ENCODE measurements around the gene KCNMB4.

KCNMB4 gene

DNA sequence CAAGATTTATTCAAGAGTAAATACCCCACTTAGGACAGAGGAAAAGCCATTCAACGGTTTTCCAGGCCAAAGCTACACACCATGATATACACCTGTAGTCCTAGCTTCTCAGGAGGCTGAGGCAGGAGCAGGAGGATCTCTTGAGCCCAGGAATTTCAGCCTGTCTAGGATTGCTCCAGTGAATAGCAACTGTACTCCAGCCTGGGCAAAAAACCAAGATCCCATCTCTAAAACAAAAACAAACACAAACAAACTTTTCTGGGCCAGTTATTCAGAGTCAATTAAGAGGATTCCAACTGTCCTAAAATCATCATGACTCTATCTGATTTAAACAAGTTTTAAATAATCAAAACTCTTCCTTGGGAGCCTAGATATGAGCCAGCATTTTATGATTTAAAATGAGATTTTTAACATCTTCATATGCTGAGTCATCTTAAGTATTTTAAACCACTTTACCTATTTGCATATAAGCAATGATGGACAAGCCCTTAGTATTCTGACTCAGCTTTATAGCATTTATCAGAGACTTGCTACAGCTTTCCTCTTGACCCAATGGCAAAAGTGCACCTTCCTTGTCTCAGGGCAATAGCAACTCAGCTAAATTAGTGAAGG, 77.1 kb downstream of the KCNMB4 start:
- no peak for DNase-seq (ENCODE audit: low spot score)

DNA sequence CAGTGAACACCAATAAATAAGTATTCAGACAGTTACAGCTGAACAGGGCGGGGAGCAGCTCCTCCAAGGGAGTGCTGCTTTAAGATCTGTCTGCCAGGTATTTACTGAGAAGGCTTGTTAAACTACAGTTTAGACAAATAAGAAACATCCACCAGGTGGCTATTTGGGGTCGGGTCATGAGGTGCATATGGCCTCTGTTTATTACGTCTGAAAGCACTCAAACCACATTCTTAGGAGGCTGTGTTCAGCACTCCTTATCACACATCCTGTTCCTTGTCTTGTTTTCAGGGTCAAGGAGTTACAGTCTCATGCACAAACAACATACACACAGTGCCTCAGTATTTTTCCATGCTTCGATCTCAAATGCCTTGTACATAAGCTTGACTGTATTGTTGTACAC, 78.8 kb downstream of the KCNMB4 start:
- no peak for DNase-seq (ENCODE audit: low spot score)

DNA sequence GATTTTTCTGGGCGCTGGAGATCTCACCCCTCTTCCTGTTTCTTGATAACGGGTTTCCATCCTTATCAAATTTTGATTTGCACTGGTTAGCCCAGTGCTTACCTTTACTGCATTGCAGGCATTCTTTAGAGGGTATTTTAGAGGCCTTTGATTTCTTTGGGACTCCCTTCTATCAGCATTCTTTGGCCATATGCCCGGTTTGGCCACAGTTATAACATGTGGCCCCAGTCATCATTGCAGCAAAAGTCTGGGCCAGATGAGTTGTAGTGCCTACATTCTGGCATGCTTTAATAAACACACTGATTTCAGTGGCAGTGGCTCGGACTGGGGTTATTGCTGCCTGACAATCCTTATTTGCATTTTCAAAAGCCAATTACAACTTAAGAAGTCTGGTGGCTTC, 82.3 kb downstream of the KCNMB4 start:
- DNase-seq (ENCODE audit: low spot score), result no peak

DNA sequence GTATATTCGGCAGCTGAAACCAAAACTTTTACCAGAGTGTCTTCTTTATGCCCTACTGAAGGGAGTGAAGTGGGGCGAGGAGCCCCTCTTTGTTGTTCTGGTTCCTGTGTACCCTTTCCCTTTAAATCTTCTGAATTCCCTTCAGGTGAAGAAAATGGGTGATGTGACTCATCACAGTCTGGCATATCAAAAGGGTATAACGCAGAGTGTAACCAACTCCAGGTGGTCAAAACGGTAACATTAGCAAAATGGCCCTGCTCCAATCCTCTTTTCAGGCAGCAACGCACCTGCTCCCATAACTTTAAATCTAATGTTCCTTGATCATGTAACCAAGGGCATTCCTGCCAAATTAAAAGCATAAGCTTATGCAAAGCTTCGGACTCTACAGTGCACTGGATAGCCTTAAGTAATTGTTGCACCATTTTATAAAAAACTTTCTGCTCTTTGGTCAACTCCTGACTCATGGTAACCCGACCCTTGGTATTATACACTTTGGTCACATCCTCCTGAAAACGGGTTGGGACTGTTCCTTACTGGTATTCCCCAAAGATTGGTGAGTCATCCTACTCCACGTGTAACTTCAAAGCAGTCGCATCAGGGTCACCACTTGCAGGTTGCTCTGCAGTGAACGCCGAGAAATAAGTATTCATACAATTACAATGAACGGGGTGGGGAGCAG, 83.1 kb downstream of the KCNMB4 start:
- no peak for DNase-seq (ENCODE audit: low spot score)

DNA sequence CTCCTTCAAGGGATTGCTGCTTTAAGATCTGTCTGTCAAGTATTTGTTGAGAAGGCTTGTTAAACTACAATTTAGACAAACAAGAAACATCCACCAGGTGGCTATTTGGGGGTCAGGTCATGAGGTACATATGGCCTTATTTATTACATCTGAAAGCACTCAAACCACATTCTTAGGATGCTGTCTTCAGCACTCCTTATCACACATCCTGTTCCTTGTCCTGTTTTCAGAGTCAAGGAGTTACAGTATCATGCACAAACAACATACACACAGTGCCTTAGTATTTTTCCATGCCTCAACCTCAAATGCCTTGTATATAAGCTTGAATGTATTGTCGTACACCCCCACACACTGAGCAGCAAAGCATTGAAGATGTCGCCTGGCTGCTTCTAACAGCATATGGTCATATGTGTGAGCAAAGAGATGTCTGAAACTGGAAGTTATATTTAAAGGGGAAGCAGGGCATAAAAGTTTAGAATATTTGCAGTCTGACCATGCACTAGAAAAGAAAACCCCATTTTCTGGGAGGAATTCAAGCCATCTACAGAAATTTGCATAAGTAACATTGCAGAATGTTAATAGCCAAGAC, 83.8 kb downstream of the KCNMB4 start:
- no peak for DNase-seq (ENCODE audit: low spot score)

DNA sequence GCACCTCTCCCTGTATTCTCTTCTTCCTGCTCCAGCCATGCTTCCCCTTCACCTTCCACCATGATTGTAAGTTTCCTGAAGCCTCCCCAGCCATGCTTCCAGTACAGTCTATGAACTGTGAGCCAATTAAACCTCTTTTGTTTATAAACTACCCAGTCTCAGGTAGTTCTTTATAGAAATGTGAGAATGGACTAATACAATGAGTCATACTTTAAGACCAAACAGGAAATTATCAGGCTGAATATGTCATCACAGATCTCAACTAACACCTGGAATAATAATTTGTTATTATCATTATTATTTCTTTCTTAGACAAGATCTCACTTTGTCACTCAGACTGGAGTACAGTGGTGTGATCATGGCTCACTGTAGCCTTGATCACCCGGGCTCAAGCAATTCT, 85.4 kb downstream of the KCNMB4 start:
- no peak for DNase-seq (ENCODE audit: low spot score)

DNA sequence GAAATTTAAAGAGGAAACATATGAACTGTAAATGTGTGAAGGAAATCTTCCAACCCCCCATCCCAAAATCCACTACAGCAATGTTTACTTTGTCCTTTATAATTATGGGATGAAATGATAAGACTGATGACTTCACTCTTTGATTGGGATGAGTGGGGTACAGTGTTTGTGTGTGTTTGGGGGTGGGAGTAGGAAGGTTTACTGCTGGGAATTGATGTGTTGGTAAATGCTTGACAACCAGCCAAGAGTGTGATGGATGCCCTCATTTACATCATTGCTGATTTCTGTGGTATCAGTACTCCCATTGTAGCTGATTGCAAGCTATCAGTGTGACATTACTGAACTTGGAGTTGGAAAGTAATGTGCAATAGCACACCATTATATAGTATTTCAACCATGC, 90.9 kb downstream of the KCNMB4 start:
- no peak for DNase-seq (ENCODE audit: low spot score)

DNA sequence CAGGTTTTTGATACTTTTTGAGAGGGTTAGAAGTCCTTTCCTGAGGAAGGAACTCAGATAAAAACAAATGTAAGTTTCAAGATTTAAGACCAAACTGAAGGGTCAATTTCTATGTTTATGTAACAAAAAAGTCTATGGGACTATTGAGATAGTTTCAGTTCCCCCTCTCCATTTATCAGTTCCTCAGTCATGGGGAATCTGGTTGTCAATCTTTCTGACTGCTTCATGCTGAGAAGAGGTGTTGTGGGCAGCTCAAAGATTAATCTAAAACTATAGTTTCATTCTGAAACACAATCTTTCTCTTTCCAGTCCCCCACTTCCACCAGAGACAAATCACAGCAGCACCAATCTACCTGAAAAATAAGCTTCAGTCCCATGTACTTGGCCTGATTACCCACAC, 93.7 kb downstream of the KCNMB4 start:
- no peak for DNase-seq (ENCODE audit: low spot score)

DNA sequence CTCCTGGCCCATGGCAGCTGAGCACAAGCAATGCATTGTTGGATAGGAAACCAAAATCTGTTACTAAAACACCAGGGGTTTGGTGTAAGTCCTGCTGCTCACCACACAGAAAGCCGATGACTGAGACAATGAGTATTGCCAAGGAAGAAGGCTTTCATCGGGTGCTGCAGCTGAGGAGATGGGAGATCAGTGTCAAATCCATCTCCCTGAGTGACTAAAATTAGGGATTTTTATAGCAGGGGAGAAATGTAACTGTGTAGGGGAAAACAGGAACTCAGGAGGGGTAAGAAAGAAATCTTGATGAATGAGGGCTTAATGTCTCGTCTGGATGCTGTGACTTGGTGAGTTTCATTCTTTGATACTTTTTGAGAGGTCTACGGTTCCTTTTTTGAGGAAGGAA, 97.9 kb downstream of the KCNMB4 start:
- DNase-seq (ENCODE audit: low spot score), result no peak

DNA sequence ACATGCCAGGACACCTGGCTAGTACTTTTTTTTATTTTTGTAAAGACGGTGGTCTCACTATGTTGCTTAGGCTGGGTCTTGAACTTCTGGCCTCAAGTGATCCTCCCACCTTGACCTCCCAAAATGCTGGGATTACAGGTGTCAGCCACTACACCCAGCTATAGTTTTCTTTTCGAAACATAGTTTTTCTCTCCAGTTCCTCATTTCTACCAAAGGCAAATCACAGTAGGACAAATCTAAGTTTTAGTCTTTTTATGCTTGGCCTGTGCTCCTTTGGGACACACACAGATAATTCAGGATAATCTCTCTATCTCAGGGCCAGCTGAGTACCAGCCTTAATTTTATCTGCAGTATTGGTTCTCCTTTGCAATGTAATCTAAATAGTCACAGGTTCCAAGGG, 100.7 kb downstream of the KCNMB4 start:
- no peak for DNase-seq (ENCODE audit: low spot score)

DNA sequence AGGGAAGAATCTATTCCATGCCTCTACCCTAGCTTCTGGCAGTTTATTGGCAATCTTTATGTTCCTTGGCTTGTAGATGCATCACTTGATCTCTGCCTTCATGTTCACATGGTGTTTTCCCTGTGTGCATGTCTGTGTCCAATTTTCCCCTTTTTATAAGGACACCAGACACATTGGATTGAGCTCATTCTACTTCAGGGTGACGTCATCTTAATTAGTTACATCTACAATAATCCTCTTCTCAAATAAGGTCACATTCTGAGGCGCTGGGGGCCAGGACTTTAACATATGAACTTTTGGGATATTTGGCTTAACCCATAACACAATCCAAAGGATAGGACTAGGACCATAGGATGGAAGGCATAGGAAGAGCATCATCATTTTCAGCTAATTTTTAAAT, 101.4 kb downstream of the KCNMB4 start:
- no peak for DNase-seq (ENCODE audit: low spot score)

DNA sequence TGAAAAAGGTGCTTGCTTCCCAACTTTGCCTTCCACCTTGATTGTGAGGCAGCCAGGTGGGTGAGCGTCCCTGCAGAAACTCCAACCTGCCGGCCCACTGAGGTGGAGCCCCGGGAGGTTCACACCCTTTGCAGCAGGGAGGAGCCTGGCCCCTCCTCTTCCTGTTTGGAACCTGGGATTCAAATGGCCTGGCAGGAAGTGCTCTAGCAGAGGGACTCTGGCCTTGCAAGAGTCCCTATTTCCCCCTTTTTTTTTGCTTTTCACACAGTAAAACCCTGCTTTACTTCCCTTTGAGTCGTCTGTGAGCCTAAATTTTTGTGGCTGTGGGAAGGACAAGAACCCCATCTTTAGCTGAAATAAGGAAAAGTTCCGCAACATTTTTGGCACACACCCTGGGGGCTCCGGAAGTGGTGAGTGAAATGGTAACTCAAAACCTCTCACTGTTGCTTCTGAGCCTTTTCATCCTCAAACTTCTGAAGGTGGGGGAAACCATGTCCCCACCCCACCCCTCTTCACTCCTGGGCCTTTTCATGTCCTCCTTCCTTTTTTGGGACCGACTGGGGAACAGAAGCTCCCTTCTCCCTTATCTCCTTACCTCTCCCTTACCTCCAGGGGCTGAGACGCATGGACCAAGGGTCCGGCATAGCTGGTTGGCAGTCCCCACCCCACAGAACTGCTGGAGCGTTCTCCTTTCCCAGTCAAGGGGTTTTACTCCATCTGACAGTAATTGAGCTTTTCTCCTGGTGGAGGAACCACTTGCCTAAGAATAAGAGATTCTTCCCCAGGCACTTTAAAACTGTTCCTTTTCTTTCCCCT, 102.0 kb downstream of the KCNMB4 start:
- DNase-seq (ENCODE audit: low spot score), result no peak

DNA sequence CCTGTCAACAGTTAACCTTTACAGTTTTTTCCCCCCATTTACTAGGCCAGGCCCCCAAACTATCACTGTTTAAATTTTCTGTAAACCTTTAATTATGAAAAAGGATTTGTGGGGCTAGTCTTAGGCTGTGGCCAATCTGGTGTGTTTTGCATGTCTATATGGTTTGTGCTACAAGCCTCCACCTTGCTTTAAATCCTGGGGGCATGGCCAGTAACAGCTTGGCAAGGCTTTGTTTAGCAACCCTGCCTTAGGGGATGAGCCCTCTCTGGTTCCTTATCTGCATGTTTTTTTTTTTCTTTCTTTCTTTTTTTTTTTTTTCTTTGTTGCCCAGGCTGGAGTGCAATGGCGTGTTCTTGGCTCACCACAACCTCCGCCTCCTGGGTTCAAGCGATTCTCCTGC, 102.7 kb downstream of the KCNMB4 start:
- DNase-seq (ENCODE audit: low spot score), result no peak

DNA sequence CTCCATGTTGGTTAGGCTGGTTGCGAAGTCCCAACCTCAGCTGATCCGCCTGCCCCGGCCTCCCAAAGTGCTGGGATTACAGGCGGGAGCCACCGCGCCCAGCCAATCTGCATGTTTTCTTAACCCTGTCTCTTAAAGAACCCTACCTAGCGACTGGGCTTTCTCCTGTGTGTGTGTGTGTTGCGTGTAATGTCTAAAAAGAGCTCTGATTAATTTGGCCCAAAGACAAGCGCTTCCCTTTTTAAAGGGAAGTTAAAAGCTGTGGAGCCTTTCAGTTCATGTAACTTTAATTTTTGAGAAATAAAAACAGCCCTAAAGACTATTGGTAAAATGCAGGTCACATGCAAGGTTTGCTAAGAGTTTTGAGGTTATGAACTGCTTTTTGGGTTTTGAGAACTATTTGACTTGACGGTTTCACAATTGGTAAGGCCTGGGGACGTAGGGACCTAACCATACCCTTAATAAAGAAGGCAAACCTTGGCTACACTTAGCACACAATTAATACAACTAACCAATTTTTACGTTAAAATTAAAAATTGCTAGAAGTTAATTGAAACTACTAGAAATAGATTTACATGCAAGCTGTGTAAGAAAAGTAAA, 103.2 kb downstream of the KCNMB4 start:
- no peak for DNase-seq (ENCODE audit: low spot score)

DNA sequence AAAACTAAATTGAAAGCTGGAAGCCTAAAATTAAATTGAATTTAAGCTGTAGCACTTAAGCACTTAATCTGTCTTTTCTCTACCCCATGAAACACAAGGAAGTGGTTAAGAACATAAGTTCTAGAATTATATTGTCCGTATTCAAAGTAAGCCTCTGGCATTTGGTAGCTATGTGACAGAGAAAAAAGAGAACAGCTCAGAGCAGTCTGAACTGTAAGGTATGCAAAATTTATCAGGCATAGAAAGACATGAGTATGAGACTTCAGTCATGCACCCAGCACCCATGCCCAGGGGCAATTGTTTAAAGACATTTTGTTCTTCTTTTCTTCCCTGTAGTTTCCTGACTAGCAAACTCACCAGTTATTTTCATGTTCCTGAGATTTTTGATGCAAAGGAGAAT, 116.7 kb downstream of the KCNMB4 start:
- DNase-seq (ENCODE audit: low spot score), result no peak
